Measurements from ENCODE around the gene USP20. TPM values are rescaled to one million over a fixed set of nuclear protein-coding genes. Genes with fewer than 3 reads are reported as not detected.

Gene USP20
- total RNA-seq, 4 donors from 2014 or later, result 15.8 to 36.3 (median 22.6) TPM

GRCh38 chr9:129850821-129851550 is 15.7 kb downstream of the USP20 start:
- TF ChIP-seq, protein P1, sequence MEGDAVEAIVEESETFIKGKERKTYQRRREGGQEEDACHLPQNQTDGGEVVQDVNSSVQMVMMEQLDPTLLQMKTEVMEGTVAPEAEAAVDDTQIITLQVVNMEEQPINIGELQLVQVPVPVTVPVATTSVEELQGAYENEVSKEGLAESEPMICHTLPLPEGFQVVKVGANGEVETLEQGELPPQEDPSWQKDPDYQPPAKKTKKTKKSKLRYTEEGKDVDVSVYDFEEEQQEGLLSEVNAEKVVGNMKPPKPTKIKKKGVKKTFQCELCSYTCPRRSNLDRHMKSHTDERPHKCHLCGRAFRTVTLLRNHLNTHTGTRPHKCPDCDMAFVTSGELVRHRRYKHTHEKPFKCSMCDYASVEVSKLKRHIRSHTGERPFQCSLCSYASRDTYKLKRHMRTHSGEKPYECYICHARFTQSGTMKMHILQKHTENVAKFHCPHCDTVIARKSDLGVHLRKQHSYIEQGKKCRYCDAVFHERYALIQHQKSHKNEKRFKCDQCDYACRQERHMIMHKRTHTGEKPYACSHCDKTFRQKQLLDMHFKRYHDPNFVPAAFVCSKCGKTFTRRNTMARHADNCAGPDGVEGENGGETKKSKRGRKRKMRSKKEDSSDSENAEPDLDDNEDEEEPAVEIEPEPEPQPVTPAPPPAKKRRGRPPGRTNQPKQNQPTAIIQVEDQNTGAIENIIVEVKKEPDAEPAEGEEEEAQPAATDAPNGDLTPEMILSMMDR (IDR thresholded peaks at IDR 0.05), result no peak
- no peak for TF ChIP-seq POLR2A (IDR thresholded peaks at IDR 0.05)
- no peak overlapping the region for H3K4me3 ChIP-seq
- peak overlapping the region in 1 of 4 donors; percentile 37 for H3K27ac ChIP-seq
- no peaks in the 10 kb centered on the region for H3K27me3 ChIP-seq
- no peak for DNase-seq
- peaks cover 0 to 41% (median 0%) of the 10 kb centered on the region in 3 donors for H3K36me3 ChIP-seq
- no peaks in the 10 kb centered on the region for H3K4me1 ChIP-seq
- H3K9me3 ChIP-seq, result no peaks in the 10 kb centered on the region

DNA sequence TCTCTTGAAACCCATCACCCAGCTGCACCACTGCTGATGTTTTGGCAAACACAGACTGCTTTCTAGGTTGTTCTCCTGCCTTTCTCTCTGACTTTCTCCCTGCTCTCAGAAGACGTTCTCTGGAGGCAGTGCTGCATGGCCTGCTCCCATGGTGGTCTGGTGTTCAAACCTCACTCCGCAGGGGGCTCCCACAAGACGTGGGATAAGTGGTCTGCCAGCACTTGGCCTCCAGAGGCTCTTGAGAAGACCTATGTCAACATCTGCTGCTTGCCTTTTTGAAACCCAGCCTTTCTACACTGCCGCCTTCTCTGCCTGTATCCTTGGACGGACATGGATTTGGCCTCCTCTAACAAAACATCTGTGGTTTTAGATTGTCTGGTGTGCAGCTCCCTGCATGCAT is 16.6 kb downstream of the USP20 start:
- Histone ChIP-seq H3K27ac (no peak overlapping the region), H3K36me3 (peaks cover 0 to 47% (median 0%) of the 10 kb centered on the region in 3 donors), H3K4me3 (no peak overlapping the region), H3K9me3 (no peaks in the 10 kb centered on the region), H3K4me1 (no peaks in the 10 kb centered on the region), H3K27me3 (no peaks in the 10 kb centered on the region)
- no peak for DNase-seq
- no peak for TF ChIP-seq POLR2A (IDR thresholded peaks at IDR 0.05)
- TF ChIP-seq, protein P1 (IDR thresholded peaks at IDR 0.05), result no peak

DNA sequence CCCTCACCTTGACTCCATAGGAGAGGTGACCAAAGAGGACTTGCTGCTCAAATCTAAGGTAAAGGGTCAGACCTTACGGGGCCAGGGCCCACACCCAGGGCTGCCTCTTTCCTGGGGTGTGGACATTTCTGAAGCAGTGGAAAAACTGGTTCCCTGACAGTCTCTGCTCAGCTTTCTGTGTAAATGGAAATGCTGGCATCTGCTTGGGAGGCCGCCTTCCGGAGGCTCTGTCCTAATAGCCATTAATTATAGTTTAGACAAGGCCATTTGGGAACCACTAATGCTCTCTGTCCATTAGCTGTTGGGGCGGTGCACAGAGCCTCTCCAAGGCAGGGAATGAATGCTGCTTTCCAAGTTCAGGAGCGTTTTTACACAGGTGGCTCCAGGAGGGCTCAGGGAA is 17.3 kb downstream of the USP20 start:
- TF ChIP-seq POLR2A (IDR thresholded peaks at IDR 0.05), result no peak
- TF ChIP-seq, protein P1 (IDR thresholded peaks at IDR 0.05), result no peak
- peaks cover 0 to 47% (median 0%) of the 10 kb centered on the region in 3 donors for H3K36me3 ChIP-seq
- H3K4me1 ChIP-seq, result no peaks in the 10 kb centered on the region
- no peak for DNase-seq
- no peaks in the 10 kb centered on the region for H3K9me3 ChIP-seq
- no peaks in the 10 kb centered on the region for H3K27me3 ChIP-seq
- H3K27ac ChIP-seq, result no peak overlapping the region
- H3K4me3 ChIP-seq, result no peak overlapping the region

- Histone ChIP-seq H3K36me3 (peaks cover 0 to 57% (median 0%) of the 10 kb centered on the region in 3 donors), H3K4me3 (no peak overlapping the region), H3K9me3 (no peaks in the 10 kb centered on the region), H3K27ac (no peak overlapping the region), H3K27me3 (no peaks in the 10 kb centered on the region), H3K4me1 (no peaks in the 10 kb centered on the region)
- no peak for TF ChIP-seq POLR2A (IDR thresholded peaks at IDR 0.05)
- TF ChIP-seq, protein P1 (IDR thresholded peaks at IDR 0.05), result no peak
- DNase-seq, result no peak
These were observed 18.4 kb downstream of the USP20 start for GRCh38 chr9:129853614-129854013.

DNA sequence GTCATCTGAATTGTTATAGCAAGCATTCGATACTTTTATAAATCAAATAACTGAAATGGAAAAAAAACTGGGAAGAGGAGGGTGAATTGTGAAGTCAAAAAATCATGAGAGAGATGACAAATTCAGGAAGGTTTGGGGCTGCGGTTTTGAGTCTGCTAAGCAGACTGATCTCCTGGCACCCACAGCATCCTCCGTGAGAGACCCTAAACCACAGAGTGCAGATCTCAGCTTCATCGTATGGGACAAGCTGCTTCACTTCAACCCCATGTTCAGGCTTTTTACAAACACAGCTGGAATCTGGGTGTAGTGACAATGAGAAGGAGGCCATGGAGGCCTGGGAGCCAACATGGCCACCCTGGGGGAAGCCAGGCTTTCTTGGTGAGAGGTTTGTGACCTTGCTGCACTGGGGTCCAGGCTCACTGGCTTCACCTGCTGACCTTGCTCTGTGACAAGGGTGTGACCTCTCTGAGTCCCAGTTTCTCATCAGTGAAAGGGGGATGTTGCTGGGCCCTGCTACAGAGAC is 19.4 kb downstream of the USP20 start:
- DNase-seq, result no peak
- Histone ChIP-seq H3K27me3 (no peaks in the 10 kb centered on the region), H3K9me3 (no peaks in the 10 kb centered on the region), H3K4me1 (no peaks in the 10 kb centered on the region), H3K4me3 (no peak overlapping the region), H3K27ac (no peak overlapping the region), H3K36me3 (peaks cover 0 to 62% (median 0%) of the 10 kb centered on the region in 3 donors)
- no peak for TF ChIP-seq POLR2A (IDR thresholded peaks at IDR 0.05)
- TF ChIP-seq, protein P1 (IDR thresholded peaks at IDR 0.05), result no peak

All from Peyer's patch (tissue), 4 donors.